Activated CD8-positive, alpha-beta memory T cell treated with anti-CD3 and anti-CD28 coated beads for 1 hour (primary cell): ENCODE measurements around the gene FAM124B.
A peak's percentile ranks its signal among the peaks of the same experiment; 100 is the strongest.
"Not testable (repeated sequence)": the region's sequence is repeated elsewhere in the genome, so short reads cannot be mapped to it uniquely, and the experiment has no call there.

ENCODE experiments used
- DNase-seq, 2 donors: peaks; one replicate each; pipeline ENCODE4 v3.0.0-alpha.2; 2020; ENCODE audit warnings: low read depth in 1 of 2; ENCODE audit errors: extremely low read depth in 1 of 2

FAM124B gene

DNA sequence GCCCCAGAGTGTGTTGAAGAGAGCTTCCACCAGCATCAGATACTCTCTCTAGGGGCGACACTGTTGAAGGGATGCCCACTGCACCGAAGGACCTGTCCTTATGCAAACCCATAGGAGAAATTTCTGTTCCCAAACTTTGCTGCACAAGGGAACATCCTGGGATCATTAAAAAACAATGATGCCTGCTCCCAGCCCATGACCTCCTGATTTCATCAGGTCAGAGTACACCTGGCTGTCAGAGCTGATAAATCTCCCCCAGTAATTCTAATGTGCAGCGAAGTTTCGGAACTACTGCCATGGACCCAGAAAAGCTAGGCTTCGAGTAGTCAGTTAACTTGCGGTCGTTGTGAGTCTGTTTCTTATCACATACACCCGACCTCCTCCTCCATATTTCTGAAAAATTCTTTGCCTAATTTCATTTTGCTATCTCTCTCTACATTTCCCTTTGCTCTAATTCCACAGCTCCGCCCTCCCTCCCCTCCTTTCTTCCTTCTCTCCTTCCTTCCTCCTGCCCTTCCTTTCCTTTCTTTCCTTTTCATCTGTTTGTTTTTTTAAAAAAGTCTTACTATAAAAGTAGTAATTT lies 18.8 kb downstream of the FAM124B start:
- DNase-seq, result no peak

DNA sequence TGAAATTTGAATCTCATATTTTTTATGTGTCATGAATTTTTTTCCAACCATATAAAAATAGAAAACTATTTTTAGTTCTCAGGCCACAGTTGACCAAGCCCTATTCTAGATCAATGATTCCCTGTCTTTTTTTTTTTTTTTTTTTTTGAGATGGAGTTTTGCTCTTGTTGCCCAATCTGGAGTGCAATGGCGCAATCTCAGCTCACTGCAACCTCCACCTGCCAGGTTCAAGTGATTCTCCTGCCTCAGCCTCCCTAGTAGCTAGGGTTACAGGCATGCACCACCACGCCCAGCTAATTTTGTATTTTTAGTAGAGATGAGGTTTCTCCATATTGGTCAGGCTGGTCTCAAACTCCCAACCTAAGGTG lies 19.6 kb downstream of the FAM124B start:
- not testable (repeated sequence) for DNase-seq

DNA sequence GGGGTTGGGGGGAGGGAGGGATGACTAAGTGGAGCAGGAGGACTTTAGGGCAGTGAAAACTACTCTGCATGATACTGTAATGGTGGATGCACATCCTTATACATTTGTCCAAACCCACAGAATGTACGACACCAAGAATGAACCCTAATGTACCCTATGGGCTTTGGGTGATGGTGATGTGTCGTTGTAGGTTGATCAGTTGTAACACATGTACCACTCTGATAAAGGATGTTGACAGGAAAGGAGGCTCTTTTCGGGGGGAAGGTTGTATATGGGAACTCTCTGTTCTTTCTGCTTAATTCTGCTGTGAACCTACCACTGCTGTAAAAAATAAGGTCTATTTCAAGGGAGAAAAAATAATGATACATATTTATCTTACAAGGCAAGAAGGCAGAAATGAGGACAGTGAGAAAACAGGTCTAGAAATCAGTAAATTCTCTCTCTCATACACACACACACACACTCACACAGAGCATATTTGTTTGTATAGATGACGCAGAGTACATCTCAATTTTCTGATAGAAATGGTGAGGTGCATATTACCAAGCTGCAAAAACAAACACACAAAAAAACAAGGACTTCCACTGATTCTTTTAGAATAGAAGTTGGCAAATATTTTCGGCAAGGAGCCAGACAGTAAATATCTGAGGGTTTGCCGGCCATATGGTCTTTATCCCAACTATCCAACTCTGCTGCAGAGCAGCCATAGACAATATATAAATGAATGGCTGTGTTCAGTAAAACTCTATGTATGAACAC lies 20.2 kb downstream of the FAM124B start:
- no peak for DNase-seq

DNA sequence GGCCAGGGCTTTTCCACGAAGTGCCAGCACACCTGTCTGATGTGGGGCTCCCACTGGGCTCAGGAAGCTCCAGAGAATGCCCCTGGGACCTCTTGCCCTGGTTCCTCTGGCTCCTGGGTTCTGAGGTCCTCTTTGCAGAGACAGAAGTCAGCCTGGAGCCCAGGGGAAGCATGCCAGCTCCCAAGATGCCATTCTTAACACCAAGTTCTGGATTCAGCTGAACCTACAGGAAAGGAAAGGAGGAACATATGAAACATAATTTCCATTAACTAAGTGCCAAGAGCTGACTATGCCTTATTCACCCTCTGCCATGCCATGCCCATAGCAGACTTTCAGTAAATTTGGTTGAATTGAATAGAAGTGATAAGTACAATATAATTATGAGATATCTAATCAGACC lies 21.9 kb downstream of the FAM124B start:
- DNase-seq, result no peak

DNA sequence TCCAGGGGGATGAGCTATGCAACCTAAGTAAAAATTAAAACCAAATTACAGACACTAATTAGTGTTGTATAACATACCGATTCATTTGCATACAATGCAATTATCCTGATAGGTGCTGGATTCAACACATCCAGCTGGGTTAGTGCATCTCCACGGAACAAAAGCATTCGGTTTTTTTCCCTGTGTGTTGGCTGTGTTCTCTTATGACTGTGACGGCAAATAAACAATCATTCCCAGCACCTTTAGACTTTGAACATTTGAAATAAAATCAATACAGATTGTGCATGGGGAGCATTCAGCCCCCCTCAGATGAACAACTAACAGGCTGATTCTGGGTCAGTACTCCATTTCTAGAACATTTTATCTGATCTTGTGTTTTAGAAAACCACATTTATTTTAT lies 22.7 kb downstream of the FAM124B start:
- no peak for DNase-seq

DNA sequence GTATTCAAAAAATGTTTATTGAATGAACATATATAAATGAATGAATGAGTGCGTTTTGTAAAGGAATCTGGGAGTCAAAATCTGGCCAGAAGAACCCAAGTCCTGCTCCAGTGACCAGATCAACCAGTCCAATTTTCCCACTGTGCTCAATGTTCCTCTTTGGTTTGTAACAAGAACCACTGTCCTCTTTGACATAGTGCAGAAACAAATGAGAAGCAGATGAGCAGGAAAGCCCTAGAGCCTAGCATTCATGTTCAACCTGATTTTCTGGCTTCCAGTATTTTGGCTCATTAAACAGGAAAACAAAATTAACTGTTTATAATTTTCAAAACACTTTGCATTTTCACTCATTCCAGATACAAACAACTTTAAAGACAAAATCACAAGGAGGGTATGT lies 23.2 kb downstream of the FAM124B start:
- DNase-seq, result no peak

DNA sequence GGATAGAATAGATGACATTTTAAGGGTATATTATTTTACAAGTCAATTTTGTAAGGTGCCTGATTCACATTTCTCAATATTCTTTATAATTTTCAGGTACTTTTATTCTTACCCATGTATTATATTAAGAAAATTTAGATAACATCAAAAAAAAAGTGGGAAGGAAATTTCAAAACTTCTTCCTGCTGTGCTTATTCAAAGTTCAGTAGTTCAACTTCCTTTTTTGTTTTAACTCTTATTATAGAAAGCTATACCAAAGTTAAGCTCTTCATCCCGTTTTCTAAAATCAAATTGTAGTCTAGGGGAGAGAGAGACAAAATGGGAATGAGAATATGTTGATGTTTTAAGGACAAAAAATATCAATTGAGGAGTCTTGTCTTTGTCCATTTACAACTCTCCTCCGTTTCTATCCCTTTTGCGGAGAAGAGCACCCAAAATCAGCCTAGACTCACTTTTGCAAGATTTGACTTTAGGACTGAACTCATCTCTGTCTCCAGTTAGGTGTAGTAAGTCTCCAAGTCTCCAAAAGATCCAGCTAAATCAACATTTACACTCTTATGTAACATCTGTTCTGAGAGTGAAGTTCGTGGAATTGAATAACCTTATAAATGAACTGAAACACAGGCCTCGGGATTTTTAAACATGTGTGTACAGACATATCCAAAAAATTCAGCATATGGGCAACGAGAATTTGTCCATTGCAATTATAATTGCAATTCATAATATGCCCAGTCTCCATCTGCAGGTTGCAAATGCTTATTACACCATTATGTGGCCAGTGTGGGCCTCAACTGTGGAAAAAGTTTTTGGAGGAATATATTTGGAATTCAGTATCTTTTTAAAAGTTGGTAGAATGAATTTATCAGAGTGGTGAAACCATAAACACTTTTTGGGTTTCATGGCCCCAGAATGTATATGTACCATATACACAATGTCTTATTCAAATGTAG lies 23.9 kb downstream of the FAM124B start:
- DNase-seq, result no peak

DNA sequence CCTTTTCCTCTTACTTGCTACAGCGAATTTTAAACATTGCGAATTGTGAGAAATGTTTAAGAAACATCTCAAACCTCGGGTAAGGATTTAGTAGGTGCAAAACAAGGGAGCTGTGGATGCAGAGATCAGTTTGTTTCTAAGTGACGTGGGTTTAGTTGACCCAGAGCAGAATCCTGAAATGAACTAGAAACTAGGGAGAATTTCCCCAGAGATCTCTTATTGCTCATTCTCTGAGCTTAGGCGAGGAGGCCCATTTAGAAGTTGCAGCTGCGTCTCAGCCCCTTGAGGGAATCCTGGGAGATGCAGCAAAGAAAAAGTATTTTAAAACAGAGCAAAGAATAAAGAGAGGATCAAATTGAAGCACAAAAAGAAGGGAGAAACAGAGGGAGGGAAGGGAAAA lies 29.3 kb downstream of the FAM124B start:
- DNase-seq, result no peak

DNA sequence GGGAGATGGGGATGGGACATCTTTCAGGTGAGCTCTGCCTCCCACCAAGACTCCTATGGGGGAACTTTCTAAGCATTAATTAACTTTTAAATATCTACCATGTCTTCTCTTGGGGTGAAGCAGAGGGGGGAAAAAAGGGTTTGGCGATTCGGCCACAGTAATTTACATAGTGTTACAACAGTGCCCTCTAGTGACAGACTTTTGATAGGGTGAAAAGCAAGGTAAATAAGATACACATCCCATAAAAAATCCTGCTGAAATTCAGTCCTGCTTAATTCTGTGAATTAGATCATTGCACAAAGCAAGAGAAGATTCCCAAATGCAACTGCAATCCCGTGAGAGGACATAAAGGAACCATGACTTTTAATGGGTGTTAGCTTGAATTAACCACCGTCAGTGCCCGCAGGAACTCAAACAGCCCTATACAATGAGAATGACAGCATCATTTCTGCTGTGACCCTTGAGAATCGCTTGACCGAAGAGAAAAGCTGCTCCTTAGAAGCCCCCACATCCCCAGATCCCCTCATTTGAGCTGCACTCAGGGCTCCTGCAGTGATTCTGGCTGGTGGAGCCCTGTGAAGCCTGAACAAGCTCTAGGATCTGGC lies 32.8 kb downstream of the FAM124B start:
- no peak for DNase-seq

DNA sequence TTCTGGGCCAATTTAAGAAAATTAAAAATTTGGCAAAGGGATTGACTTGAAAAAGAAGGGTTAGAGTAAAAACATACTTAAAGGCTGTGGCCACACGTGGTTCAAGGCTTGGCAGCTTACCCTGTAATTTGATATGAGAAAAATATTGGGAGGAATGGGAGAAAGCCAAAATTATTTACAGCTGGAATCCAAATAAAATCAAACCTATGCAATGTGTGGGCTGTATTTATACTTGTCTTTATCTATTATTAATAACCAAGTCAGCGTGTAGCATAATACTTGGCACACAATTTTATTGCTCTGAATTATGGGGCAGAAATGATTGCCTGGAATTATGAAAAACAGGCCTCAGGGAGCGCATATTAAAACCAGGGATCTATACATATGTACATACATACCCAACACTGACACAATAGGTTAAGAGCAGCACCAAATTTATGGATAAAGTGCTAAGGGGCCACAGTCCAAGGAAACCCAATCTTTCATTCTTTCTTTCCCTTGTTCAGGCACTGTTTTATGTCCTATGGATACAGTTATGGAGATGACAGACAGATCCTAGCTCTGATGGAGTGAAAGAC lies 35.6 kb downstream of the FAM124B start:
- DNase-seq, result no peak

DNA sequence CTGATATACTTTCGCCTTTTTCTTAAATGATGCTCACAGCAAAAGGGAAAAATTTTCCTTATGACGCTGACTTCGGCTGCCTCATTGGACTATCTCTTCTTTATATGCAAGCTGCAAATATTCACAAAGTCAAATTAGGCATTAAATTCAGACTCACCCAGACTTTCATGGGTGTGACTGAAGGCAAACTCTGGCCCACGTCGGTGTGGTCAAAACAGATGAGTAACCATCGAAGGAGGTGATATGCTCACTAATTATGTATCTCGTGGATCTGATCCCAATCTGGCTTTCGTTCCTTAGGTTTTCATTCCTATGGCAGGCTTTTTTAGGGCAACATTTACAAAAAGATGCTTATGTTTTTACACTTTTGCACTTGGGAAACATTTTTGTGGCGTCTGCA lies 36.6 kb downstream of the FAM124B start:
- DNase-seq, result no peak

DNA sequence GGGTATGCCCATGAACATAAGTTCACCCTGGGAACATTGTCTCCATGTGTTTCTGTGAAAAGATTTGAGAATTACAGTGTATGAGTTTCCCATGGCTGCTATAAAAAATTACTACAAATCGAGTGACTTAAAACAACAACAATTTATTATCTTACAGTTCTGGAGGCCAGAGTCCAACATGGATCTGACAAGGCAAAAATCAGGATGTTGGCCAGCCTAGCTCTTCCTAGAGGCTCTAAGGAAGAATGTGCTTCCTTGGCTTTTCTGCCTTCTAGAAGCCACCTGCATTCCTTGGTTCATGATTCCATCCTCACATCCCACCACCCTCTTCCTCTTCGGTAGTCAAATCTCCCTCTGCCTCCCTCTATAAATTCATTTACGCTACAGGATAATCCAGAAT lies 38.6 kb downstream of the FAM124B start:
- no peak for DNase-seq

DNA sequence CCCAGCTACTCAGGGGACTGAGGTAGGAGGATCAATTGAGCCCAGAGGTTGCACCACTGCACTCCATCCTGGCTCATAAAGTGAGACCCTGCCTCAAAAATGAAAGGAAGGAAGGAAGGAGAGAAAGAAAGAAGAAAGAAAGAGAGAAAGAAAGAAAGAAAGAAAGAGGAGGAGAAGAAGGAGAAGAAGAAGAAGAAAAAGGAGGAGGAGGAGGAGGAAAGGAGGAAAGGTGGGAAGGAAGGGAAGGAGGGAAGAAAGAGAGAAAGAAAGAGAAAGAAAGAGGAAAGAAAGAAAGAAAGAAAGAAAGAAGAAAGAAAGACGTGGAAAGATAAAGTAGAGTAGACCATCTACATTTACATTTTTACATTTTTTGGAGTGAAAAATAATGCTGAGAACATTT lies 39.8 kb downstream of the FAM124B start:
- no peak for DNase-seq

DNA sequence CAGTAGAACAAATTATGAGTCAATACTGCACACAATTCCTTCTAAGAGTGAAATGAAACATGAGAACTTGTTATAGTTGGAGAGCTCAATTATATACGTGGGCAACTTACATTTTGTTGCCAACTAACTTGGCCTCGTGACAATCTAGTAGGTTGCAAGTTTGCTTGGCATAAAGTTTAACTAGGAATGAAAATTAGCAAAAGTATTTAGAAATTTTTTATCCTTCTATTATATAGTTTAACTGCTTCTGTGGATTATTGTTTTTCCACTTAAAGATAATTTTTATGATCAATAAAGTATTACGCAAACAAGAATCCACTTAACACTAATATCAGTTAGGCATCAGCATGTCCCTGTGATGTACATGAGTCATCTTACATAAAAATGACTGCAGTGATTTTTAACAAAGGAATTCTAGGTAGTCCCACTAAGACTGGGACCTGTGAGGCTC lies 41.1 kb downstream of the FAM124B start:
- no peak for DNase-seq

DNA sequence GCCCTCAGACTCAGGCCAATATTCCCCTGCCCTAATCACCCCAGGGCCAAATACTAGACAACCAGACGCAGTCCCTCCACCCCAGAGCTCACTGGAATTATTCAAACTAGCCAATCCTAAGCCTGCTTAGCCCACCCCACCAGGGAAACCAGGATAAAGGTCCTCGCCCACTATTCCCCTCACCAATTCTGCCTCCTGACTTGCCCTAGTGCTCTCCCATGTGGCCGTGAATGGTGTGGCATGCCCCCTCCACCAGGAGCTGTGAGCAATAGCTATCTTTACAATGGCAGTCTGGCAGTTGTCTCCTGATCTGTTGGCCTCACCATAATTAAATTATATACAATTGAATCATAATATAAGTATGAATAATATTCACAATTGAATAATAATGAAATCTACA lies 42.3 kb downstream of the FAM124B start:
- DNase-seq, result no peak

DNA sequence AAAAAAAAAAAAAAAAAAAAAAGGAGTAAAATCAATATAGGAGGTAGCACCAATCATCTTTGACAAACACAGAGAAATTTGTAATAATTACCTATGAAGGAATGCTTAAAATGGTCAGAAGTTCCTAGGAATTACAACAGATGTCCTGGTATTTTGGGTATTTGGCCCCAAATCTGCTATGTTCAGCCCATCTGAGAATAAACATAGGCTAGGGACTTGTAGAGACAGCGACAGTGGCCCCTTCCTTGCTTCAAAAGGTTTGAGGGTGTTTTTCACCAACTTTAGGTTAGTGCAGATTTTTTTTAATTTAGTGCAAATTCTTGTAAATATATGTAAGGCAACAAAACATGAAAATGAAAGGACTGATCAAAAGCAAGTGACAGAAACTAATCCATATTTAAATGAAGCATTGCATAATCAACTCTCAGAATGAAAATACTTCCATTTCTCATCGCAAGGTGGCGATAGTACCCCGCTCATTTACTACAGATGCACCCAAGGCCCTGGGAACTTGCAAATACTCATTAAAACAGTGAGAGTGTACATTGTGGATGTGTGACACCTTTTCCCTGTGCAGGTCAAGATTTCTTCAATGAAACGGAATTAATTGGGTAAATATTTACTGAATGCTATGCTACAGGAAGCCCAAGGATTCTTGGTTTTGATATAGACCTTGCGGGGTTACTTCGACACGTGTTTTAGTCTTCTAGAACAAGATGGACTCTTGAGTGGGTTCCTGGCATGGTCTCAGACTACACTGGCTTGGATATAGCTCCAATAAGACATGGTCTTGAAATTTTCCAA lies 44.6 kb downstream of the FAM124B start:
- peak in 1 of 2 donors; percentile 4 for DNase-seq

DNA sequence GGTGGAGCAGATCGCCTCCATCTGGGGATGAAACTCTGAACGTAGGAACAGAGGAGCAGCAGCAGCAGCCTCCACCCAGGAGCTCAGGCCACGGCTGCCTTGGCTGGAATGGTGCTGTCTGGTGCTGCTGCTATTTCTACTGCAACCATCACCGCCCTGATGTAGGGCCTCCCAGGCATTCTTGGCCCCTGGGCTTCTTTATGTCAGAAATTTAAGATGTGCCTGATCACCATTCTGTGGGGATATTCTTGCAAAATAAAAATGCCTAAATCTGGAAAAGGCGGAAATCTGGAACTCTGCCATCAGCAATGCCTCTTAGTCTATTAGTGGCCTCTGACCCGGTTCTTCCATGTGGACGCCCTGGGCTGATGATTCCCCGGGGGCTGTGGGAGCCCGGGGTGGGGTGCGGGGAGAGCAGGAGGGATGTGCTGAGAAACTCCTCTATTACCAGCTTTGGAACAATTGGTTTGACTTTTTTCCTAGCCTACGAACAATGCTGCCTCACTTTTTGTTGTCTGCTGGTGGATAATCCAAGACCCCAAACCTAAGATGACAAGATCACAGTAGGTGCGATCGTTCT lies 47.2 kb downstream of the FAM124B start:
- no peak for DNase-seq

DNA sequence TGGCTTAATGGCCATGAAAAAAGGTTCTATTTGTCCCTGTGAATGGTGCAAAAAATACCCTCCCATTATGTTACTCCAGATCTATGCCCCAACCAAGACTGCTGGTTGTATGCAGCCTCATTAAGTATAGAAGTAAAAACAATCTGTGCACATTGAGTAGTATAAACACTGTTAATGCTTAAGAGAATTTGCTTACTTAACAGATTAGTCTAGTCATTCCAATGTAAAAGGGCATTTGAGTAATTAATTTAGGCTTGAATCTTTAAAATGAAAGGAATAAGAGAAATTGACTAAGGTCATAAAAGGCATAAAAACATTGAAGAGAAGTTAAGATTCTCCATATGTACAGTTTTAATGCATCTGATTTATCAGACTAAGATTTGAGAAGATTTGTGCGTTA lies 51.2 kb downstream of the FAM124B start:
- no peak for DNase-seq

DNA sequence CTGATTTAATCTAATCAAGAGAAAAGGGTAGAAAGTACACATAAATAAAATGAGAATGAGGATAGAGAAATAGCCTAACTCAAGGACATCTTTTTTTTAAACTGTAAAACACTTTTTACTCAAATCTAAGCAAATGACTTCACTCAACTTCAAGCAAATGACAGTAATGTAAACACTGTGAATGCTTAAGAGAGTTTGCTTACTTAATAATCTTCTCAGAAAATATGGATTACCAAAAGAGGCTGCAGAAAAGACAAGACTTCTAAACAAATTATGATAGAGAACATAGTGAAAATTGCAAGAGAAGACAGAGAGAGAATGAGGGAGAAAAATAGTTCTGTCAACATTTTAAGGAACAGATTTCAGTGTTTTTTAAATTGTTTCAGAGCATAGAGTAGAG lies 52.5 kb downstream of the FAM124B start:
- no peak for DNase-seq
